HG02884 (cell line): Measurements from ENCODE around the gene ACOT6.
"Not testable (repeated sequence)": the region's sequence is repeated elsewhere in the genome, so short reads cannot be mapped to it uniquely, and the experiment has no call there.

Experiments used
- ATAC-seq: cut with Tn5 transposase; IDR thresholded peaks from one replicate; pipeline ENCODE4 v1.9.1; 2021; ENCODE audit warnings: mild to moderate bottlenecking, moderate library complexity; ENCODE audit not compliant: unreplicated experiment

Gene ACOT6

DNA sequence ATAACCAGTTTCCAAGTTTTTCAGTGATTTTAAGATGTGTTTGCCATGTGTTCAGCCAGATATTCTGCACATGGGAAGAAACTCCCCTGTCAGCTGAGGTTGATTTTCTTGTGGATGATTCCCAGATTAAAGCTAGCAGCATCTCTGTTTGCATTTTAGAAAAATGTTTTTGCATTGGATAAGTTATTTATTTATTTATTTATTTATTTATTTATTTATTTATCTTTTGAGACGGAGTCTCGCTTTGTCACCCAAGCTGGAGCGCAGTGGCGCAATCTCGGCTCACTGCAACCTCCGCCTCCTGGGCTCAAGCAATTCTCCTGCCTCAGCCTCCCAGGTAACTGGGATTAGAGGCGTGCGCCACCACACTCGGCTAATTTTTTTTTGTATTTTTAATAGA lies 17.8 kb upstream of the ACOT6 start:
- ATAC-seq: no peak

DNA sequence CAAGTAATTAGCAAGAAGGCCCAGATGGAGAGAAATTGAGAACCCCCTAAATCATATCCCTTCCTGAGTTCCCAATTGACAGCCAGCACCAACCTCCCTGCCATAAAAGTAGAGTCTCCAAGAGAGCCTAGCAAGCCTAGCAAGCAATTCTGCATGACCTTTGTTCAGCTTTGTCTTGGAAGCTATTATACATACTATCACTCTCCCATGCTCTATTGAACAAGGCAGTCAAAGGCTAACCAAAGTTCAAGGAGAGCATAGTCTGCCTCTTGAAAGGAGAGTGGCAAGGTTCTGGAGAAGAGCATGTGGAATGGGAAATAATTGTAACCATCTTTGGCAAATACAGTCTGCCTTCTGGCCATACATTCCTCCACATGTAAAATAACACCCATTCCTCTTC lies 12.8 kb upstream of the ACOT6 start:
- ATAC-seq: no peak

DNA sequence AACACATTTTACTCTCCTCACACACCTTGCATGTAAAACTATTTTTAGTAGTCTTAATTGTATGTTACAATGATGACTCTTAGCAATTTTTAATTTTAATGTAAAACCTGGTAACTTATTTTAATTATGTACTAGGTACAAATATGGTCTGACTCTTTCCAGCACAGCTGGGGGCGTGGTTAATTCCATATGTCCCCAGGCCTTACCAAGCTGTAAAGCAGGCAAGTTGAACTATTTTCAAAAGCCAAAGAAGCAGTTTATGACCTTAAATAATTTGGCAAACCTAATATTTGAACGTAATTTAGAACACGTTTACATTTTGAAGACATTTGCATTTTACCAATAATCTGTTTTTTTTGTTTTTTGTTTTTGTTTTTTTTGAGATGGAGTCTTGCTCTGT lies 9.3 kb upstream of the ACOT6 start:
- ATAC-seq: no peak

DNA sequence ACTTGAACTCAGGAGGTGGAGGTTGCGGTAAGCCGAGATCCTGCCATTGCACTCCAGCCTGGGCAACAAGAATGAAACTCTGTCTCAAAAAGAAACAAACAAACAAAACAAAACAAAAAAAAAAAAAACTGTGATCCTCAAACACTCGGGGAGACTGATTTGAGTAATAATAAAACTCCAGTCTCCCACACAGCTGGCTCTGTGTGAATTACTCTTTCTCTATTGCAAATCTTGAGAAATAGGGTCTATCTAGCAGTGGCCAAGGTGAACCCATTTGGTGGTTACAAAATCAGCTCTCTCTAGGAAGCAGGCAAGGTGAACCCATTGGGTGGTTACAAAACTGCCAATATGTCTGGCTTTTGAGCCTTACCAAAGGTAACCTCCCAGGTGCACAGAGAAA lies 6.0 kb upstream of the ACOT6 start:
- ATAC-seq: no peak

DNA sequence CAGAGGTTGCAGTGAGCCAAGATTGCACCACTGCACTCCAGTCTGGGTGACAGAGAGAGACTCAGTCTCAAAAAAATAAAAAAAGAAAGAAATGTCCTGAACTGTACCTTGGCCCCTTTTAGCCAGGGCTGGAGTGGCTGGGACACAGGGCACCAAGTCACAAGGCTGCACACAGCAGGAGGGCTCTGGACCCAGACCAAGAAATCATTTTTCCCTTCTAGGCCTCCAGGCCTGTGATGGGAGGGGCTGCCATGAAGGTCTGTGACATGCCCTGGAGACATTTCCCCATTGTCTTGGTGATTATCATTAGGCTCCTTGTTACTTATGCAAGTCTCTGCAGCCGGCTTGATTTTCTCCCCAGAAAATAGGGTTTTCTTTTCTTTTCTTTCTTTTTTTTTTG lies 5.1 kb upstream of the ACOT6 start:
- no peak for ATAC-seq

DNA sequence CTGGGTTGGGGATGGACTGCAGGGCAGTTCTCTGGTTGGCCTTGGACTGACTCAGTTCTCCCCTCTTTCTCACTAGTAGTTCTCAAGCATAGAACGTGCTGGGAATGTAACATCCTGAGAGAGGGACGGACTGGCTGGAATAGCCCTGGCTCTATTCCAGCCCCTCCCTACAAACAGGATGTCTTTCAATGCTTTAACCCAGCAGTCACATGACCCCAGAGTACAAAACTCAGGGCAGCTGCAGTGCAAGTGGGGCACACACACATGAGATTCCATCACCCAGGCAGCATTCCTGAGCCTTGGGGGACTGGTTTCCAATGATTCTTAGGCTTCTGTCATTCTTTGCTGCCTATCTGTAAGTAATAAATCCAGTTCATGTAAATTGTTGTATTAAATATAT lies 1.6 kb upstream of the ACOT6 start:
- ATAC-seq: no peak

DNA sequence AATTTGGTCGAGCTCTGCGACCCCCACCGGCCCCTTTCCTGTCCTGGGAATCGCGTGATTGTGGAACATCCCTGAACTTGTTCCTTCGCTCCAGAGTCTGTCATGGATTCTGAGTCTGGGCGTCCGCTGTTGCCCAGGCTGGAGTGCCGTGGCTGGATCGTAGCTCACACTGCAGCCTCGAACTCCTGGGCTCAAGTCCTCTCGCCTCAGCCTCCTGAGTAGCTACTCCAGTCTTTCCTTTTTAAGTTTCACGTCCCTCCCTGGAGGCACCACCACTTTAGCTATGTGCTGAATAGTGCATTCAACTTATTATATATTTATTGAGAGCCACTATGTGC lies 698 bp downstream of the ACOT6 start:
- ATAC-seq: no peak

DNA sequence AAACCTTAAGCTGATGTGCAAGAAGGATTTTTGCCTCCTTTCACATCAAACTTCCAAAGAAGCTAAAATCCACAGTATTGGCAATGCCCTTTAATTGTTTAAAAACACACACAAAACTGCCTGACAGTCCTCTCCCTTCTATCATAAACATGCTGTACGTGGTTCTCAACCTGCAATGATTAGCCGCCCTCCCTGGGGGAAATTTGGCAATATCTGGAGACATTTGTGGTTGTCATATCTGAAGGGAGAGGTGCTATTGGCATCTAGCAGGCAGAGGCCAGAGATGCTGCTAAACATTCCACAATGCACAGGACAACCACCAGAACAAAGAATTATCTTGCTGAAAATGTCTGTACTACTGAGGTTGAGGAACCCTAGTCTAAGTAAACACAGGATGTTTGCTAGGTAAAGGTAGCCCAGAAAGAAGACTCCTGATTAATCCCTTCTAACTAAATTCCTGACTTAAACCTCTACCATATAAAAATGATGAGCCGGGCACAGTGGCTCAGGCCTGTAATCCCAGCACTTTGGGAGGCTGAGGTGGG lies 1.2 kb downstream of the ACOT6 start:
- ATAC-seq: no peak

DNA sequence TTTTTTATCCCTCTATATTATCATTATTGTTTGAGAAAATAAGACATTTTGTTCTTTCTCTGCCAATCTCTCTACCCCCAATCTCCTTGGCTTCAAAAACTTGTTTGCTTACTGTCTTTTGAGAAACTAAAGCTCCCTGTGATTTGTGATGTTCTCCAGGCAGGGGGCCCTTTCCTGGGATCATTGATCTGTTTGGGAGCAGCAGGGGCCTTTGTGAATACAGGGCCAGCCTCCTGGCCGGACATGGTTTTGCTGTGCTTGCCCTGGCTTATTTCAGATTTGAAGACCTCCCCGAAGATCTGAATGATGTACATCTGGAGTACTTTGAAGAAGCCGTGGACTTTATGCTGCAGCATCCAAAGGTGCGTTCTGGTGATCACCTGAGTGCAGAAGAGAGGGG lies 4.5 kb downstream of the ACOT6 start:
- ATAC-seq: no peak

DNA sequence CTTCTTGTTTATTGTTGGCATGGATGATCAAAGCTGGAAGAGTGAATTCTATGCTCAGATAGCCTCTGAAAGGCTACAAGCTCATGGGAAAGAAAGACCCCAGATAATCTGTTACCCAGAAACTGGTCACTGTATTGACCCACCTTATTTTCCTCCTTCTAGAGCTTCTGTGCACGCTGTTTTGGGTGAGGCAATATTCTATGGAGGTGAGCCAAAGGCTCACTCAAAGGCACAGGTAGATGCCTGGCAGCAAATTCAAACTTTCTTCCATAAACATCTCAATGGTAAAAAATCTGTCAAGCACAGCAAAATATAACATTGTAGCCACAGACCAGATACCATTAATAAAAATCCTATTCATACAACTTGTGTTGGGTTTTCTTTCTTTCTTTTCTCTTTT lies 7.2 kb downstream of the ACOT6 start:
- ATAC-seq: no peak

DNA sequence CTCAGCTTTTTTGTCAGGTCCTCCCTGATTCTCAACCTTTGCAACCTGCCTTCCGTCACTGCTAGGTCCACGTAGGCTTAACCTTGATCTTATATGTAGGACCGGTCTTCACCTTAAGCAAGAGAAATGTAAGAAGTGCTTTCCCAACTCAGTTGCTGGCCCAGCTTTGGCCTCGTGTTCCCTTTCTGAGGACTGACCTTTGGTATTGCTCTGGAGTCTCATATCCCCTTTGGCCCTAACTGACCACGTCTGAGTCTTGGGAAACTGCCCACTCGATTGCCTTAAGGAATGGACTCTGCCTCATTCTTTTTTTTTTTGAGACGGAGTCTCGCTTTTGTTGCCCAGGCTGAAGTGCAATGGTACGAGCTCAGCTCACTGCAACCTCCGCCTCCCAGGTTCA lies 8.0 kb downstream of the ACOT6 start:
- no peak for ATAC-seq

DNA sequence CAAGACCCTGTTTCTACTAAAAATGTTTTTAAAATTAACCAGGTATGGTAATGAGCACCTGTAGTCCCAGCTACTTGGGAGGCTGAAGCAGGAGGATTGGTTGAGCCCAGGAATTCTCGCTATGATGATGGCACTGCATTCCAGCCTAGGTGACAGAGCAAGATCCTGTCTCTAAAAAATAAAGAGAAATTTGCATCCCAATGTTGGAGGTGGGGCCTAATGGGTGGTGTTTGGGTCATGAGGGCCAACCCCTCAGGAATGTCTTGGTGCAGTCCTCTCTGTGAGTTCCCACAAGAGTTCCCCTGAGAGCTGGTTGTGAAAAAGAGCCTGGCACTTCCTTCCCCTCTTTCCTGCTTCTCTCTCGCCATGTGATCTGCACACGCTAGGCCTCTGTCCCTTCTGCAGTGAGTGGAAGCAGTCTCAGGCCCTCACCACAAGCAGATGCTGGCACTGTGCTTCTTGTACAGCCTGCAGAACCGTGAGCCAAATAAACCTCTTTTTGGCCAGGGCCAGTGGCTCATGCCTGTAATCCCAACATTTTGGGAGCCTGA lies 11.3 kb downstream of the ACOT6 start:
- no peak for ATAC-seq

DNA sequence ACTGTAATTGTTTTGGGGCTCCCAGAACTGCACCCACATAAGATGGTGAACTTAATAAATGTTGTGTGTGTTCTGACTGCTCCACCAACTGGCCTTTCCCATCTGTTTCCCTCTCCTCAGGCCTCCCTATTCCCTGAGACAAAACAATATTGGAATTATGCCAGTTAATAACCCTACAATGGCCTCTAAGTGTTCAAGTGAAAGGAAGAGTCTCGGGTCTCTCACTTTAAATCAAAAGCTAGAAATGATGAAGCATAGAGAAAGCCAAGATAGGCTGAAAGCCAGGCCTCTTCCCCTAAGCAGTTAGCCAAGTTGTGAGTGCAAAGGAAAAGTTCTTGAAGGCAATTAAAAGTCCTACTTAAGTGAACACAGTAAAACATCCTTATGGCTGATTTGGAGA lies 13.4 kb downstream of the ACOT6 start:
- no peak for ATAC-seq

DNA sequence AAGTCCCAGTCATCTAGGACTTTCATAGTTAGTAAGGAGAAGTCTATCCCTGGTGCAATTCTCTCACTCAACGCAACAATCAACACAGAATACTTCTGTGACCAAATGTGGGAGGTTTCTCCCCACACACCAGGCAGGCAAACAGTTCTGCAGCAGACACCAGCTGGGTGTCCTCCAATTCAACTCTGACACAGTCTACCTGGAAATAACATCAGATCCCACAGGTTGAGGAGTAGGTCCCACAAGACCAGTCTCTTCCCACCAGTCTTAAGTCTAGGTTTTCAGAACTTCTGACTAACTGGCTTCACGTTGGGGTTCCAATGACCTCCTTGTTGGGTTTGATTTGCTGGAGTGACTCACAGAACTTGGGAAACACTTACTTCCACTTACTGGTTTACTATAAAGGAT lies 14.8 kb downstream of the ACOT6 start:
- ATAC-seq: no peak

DNA sequence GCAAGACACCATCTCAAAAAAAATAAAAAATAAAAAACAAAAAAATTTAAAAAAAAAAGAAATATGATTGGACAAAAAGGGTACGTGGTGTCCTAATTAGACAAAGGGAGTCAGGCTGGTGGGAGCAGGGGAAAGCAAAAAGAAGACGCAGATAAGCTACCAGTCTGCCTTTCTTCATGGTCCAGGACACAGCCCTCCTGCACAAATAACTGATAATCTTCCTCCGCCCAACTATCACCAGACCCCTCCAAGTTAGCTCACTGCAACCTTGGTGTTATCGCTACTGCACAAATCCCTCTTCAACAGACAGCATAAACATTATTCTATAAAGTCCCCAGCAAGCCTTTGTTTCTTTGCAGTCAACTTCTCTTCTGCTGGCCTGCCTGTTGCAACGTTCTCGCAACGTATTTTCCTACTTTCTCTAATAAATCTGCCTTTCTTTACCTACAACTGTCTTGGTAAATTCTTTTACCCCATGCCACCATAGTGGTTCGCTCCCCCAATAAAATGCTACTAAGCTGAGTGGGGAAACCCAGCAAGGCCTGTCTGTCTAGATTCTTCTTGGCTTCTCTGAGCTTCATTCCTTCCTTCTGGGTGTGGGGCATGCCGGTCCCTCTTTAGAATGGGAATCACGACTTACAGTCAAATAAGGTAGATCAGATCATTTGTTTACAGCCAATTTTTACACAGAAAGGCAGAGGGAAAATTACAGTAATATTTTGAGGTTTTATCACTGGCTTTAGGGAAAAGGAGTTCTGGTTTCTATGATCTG lies 17.9 kb downstream of the ACOT6 start:
- no peak for ATAC-seq

DNA sequence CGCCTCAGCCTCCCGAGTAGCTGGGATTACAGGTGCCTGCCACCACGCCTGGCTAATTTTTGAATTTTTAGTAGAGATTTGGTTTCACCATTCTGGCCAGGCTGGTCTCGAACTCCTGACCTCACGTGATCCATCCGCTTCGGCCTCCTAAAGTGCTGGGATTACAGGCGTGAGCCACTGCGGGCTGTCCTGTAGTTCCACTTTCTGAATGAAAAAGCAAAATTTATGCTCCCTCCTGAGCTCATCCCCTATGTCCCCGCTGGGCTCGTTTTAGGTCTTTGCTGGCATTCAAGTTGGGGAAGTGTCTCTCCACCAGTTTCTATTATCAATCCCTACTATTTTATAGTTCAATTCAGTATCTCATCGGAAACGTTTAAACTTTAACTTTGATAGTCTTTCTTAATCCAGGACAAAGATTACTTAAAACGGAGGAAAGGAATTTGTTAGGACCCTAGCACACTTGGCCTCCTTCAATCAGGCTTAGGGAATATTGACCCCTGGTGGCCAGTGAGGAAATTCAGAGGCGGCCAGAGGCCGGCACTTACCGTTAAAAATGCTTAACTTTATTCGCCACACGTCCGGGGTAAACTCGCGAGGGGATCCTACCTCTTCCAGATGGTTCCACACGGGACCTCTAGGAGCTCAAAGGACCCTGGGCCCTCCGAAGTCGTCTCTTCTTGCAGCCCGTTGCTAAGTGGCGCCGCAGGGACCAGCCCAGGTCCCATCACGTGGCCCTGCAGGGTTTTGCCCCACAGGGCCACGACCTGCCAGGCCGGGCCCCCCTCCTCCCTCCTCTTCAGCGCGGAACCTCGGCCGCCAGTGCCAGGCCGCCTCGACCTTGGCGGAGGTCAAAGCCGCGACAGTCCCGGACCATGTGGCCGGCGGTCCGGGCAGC lies 21.0 kb downstream of the ACOT6 start:
- no peak for ATAC-seq

DNA sequence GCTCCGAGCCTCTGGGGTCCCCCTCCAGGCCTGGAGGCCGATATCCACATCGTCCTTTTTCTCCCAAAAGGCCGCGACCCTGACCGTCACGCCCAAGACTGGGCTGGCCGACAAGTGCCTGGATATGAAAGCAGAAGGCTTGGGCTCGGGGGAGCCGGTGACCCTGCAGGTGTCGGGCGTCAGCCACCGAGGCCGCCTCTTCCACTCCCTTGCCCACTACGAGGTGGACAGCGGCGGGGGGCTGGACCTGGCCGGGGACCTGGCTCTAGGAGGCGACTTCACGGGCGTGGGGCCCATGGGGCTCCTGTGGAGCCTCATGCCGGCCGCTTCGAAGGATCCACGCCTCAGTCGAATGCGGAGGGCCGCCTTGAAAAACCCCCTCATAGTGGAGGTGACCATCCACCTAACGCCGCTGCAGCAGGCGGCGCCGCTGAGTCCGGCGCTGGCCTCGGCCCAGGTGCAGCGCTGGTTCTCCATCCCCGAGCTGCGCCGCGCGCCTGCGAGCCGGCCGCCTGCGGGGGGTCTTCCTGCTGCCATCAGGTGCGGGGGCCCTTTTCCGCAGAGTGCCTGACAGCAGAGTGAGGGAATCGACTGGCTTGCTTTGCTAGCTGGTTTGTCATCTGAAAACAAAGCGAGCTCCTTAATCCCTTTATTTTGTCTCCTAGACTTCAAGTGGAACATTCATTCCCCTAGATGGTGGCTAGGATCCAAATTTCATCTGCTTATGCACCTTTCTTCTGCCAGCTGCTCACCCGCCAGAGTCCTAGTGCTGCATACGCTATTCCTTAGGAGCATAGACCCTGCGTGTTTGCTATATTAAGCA lies 21.9 kb downstream of the ACOT6 start:
- ATAC-seq: no peak

DNA sequence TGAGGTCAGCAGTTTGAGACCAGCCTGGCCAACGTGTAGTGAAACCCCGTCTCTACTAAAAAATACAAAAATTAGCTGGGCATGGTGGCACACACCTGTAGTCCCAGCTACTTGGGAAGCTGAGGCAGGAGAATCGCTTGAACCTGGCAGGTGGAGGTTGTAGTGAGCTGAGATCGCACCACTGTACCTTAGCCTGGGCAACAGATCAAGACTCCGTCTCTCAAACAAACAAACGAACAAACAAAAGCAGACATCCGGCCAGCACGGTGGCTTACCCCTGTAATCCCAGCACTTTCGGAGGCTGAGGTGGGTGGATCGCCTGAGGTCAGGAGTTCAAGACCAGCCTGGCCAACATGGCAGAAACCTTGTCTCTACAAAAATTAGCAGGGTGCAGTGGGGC lies 24.0 kb downstream of the ACOT6 start:
- ATAC-seq: not testable (repeated sequence)

DNA sequence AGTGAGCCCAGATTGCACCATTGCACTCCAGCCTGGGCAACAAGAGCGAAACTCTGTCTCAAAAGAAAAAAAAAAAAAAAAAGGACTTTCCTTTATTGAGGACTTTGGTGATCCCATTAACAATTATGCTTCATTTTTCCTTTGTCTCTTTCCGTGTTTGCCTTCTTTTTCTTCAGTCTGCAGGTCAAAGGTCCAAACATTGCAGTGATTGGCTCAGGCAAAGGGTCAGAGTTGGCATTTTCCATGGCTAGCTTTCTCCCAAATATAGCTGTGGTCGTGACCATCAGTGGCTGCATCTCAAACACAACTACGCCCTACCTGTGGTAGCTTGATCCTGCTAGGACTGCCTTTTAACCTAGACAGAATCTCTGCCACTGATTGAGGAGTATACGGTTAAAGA lies 25.5 kb downstream of the ACOT6 start:
- no peak for ATAC-seq

DNA sequence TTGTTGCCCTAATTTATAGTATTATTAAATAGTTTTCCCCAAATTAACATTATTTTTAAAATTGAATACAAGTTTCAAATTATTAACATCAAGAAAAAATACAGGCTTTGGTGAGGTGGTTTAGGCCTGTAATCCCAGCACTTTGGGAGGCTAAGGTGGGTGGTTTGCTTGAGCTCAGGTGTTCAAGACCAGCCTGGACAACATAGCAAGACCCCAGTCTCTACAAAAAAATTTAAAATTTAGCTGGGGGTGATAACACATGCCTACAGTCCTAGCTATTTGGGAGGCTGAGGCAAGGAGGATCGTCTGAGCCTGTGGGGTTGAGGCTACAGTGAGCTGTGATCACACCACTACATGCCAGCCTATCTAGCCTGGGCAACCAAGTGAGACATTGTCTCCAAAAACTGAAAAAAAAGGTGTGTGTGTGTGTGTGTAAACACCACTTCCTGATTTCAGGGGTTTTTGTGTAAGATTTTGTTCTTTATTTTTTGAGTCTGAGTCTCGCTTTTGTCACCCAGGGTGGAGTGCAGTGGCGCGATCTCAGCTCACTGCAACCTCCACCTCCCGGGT lies 28.6 kb downstream of the ACOT6 start:
- no peak for ATAC-seq
